SK-N-MC (cell line): ENCODE results near the gene CARMIL1.

Experiments
- EZH2 ChIP-seq: fragments of 200-600 bp; sonication (generic); IDR thresholded peaks from one replicate; pipeline ENCODE4 v1.6.1; 2017; ENCODE audit warnings: antibody characterized with exemption
- FOXP2 ChIP-seq: optimal IDR thresholded peaks from 2 replicates; pipeline ENCODE3; 2011; ENCODE audit warnings: mild to moderate bottlenecking, moderate library complexity; ENCODE audit not compliant: insufficient read depth; ENCODE audit errors: extremely low read length, control extremely low read depth
- POLR2AphosphoS5 ChIP-seq: IDR thresholded peaks from 2 replicates; pipeline ENCODE4 v1.6.1; 2012; ENCODE audit warnings: mild to moderate bottlenecking, low read depth, low read length, borderline replicate concordance

DNA sequence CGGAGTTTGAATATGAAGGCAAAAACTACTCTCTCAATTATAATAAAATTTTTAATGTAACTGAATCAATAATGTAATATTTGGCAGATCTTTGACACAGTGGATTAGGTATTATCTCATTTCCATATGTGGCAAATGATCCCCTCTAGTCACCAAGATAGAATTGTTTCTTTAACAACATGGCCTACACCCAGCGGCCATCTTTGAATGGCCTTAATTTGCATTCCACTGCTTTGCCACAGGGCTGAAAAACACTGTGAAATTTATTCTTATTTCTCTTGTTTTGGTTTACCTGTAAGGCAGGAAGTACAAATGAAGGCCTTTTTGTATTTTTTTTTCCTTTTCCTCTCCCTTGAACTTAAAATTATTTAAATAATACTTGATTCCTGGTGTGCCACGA lies 210.2 kb downstream of the CARMIL1 start:
- TF ChIP-seq EZH2 (no peak), POLR2AphosphoS5 (no peak), FOXP2 (no peak)
